GM21515 (cell line): ENCODE results near the gene MOV10.

Source experiments
- ATAC-seq: cut with Tn5 transposase; IDR thresholded peaks from one replicate; pipeline ENCODE4 v1.9.1; 2021; ENCODE audit not compliant: unreplicated experiment

MOV10 gene

GRCh38 chr1:112698366-112699310, 24.2 kb downstream of the MOV10 start:
- no peak for ATAC-seq

- ATAC-seq, result no peak
Observed at GRCh38 chr1:112699425-112700144, 25.1 kb downstream of the MOV10 start.

DNA sequence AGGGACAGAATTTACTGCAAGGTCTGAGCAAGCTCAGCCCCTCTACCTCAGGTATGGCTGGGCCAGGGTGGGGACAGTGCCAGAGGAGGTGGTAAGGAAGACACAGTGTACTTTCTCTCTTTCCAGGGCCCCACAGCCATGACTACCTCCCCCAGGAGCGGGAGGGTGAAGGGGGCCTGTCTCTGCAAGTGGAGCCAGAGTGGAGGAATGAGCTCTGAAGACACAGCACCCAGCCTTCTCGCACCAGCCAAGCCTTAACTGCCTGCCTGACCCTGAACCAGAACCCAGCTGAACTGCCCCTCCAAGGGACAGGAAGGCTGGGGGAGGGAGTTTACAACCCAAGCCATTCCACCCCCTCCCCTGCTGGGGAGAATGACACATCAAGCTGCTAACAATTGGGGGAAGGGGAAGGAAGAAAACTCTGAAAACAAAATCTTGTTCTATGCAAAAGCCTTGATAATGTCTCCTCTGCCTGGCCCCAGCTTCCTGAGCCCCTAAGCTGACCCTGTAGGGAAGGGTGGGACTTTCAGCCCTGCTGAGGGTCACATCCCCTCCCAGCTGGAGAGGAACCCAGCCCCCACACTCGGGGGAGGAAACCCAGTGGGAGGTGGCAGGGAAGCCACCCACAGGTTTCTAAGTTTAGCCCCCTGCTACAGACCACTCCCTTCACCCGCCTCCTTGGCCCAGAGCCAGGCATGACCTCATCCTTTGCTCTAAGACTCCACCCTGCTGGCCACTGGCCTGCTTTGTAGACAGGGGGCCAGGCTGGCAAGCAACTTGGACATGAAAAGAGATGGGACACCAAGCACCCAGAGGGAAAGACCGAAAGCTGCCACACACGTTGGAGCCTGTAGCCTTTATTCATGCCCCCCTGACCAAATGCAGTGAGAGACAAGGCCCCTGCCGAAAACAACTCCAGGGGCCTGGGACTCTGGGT, 26.1 kb downstream of the MOV10 start:
- no peak for ATAC-seq

GRCh38 chr1:112701227-112702066, 27.0 kb downstream of the MOV10 start:
- ATAC-seq, result no peak

GRCh38 chr1:112702067-112702395, 27.6 kb downstream of the MOV10 start:
- no peak for ATAC-seq

GRCh38 chr1:112702420-112703261, 28.2 kb downstream of the MOV10 start:
- ATAC-seq, result no peak

DNA sequence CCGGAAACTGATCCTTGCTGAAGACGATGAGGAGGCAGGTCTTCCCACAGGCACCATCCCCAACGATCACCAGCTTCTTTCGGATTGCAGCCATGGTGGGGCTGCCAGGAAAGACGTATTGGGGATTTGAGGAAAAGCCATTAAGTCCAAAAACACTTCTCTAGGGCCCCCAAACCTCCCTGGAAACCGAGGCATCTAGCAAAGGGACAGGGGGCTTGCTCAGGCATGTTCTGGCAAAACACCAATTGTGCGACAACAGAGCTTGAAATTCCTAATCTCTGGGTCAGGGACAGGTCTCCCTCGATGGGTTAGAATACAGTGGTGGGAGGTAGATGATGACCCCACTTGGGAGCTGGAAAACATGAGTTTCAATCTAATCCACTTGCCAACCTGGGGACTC, 29.2 kb downstream of the MOV10 start:
- ATAC-seq, result no peak

- ATAC-seq, result no peak
Observed at GRCh38 chr1:112704391-112704933, 30.0 kb downstream of the MOV10 start.

DNA sequence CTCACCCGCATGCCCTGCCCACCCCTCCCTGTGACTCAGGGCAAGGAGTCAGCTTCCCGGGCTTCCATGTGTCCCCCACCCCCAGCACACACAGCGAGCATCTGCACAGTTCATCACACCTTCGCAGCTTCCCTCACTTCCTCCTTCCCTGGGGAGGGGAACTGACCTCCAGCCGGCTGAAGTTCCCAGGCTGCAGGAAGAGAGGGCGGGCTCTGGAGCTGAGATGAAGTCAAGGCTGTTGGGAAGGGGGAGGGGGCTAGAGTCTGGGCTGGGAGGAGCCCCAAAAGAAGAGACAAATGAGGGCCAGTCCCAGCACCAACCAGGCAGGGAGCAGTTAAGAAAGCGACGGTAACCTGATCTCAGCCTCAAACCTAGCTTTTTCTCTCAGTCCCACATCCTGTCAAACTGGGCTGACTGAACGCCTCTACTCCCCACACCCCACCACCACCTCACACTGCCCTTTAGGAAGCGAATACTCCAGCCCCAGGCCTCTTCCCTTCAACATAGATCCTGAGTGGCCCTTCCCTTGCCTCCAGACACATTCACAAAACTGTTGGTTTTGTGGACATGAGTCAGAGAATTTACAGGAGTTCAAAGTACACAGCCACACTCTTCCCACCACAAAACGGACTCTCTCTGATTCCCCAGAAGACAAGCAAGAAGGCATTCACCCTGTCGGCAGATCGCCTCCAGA, 30.6 kb downstream of the MOV10 start:
- peak; percentile 58 for ATAC-seq

- ATAC-seq, result peak; percentile 53
Observed at GRCh38 chr1:112706505-112707220, 32.2 kb downstream of the MOV10 start, which contains the start of gene RHOC. Gene RHOC, minus strand, starts transcription at chr1:112707127. Its CDS starts 3,328 bp downstream, at chr1:112703799.

DNA sequence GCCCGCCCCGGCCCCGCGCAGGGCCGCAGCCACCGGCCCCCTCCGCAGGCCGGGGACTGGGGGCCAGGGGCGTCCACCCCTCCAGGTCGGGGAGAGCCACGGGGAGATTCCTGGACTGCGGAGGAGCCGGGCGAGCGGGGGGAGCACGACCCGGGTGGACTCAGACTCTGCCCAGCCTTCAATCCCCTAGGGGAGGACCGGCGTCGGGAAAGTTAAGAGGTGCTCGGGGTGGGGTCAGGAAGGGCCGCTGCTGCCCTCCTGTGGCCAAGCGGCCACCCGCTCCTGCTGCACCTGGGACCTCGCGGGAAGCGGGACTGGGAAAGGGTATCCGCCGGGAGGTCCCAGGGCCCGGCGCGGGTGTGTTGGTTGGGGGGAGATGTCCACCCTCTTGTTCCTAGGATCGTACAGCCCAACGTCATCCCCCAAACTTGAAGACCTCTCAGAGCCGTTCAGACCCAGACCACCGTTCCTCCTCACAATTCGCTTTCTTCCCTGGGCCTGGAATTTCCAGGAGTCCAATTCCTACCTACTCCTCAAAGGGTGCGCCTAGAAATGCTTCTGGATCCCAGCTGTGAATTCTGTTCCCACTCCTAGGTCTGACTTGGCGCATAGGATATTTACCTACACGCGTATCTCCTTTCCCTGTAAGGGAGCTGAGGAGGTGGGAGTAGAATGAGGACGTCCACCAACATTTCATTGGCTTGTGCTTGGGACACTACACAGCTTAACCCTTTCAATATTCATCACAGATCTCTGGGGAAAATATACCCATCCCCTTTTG, 33.0 kb downstream of the MOV10 start:
- peak; percentile 48 for ATAC-seq

DNA sequence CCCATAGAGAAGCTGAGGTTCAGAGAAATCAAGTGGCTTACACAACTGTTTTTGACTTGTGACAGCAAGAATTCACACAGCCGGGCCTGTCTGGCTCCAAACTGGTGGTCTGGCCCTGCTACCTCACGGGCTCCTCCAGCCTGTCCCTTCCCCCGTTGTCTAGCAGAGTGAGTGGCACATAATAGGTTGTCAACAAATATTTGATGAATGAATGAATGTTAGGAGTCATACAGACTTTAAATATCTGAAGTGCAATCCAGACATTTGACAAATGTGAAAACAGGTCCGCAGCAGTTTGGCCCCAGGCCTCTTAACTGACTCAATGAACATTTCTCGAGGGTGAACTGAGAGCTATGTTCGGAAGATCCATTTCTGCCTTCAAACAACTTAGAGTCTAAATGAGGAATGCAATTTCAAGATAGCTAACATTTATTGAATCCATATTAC, 33.6 kb downstream of the MOV10 start:
- no peak for ATAC-seq

DNA sequence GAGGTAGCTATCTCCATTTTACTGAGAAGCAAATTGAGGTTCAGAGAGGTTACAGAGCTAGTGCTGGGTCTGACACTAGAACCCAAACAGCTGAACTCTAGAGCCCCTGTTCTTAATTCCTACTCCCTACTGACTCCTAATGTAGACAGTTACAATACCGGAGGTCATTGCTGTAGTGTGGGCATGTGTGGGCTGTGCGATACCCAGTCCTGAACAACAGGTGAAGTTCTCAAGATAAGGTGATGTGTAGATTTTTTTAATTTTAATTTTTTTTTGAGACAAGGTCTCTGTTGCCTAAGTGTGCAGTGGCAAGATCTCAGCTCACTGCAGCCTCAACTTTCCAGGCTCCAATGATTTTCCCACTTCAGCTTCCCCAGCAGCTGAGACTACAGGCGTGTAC, 34.0 kb downstream of the MOV10 start:
- ATAC-seq, result no peak

GRCh38 chr1:112710159-112710558, 35.7 kb downstream of the MOV10 start:
- ATAC-seq, result no peak

- no peak for ATAC-seq
Observed at GRCh38 chr1:112710586-112710985, 36.1 kb downstream of the MOV10 start.

DNA sequence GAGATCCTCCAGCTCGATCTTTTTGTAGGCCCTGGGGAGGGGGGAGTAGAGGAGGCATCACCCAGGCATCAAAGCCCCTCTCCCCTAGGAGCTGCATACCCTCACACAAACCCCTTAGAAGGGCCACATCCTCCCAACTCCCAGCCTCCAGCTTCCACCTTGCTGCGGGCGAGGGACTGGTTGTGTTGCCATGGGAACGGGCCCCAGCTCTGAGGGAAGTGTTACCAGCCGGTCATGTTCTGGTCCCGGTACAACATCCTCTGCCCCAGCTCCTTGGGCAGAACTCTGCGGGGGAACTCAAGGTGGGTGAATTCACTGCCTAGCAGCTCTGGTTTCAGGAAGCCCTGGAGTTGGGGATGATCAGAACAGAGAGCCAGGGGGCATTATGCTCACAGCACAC, 36.6 kb downstream of the MOV10 start:
- ATAC-seq, result no peak

DNA sequence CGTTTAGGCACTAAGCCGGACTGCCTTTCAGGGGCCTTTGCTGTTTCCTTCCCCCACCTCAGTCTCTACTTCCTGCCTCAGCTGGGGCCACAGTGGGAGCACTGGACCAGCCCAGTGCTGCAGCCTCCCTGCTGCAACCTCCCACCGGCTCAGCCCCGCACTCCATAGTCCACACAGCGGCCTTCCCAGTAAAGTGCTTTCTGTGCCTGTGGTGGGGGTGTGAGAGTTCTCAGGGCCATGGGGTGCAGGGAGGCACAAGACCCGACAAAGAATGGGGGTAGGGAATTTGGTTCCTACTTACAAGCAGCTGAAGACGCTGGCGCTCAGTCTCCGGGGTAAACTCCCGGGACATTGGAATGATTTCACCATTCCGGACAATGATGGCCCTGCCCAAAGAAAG, 37.2 kb downstream of the MOV10 start:
- ATAC-seq, result no peak
